Trophoblast cell (in vitro differentiated cells and primary cell): ENCODE results near the gene DAAM2.
A peak's percentile ranks its signal among the peaks of the same experiment; 100 is the strongest.

ENCODE experiments used
- DNase-seq, 2 donors: peaks; one replicate each; pipeline ENCODE4 v3.0.0-alpha.2; 2016
- H2AFZ ChIP-seq: 2 replicates; pipeline ENCODE4 v1.6.1; 2013; ENCODE audit warnings: low read length, moderate library complexity, mild to moderate bottlenecking; ENCODE audit not compliant: insufficient read depth, poor library complexity
- H2AK5ac ChIP-seq: 2 replicates; pipeline ENCODE4 v1.6.1; 2013; ENCODE audit warnings: mild to moderate bottlenecking, low read length
- H2BK120ac ChIP-seq: 2 replicates; pipeline ENCODE4 v1.6.1; 2013; ENCODE audit warnings: low read length, mild to moderate bottlenecking, moderate library complexity; ENCODE audit not compliant: insufficient read depth, poor library complexity
- H2BK12ac ChIP-seq: 2 replicates; pipeline ENCODE4 v1.6.1; 2013; ENCODE audit warnings: mild to moderate bottlenecking, low read length, moderate library complexity
- H2BK5ac ChIP-seq: 2 replicates; pipeline ENCODE4 v1.6.1; 2013; ENCODE audit warnings: low read length, low read depth, moderate library complexity, mild to moderate bottlenecking; ENCODE audit not compliant: poor library complexity
- H3K14ac ChIP-seq: 2 replicates; pipeline ENCODE4 v1.6.1; 2013; ENCODE audit warnings: mild to moderate bottlenecking, low read length
- H3K18ac ChIP-seq: 2 replicates; pipeline ENCODE4 v1.6.1; 2013; ENCODE audit warnings: mild to moderate bottlenecking, low read length
- H3K23ac ChIP-seq: 2 replicates; pipeline ENCODE4 v1.6.1; 2013; ENCODE audit warnings: low read length
- H3K27ac ChIP-seq: 2 replicates; pipeline ENCODE4 v1.5.1; 2013; ENCODE audit warnings: low read depth, mild to moderate bottlenecking, inconsistent platforms, low read length, moderate library complexity
- H3K27me3 ChIP-seq: 2 replicates; pipeline ENCODE4 v1.6.1; 2013; ENCODE audit warnings: inconsistent platforms, mild to moderate bottlenecking, low read length, moderate library complexity; ENCODE audit not compliant: insufficient read depth
- H3K36me3 ChIP-seq, 2 experiments: 1 replicate in 1 of 2; 2 replicates in 1 of 2; pipeline ENCODE4 v1.6.1; 2013; ENCODE audit warnings: low read length in 2 of 2, mild to moderate bottlenecking in 2 of 2, moderate library complexity in 1 of 2; ENCODE audit not compliant: insufficient read depth in 2 of 2, control insufficient read depth in 1 of 2
- H3K4ac ChIP-seq: 2 replicates; pipeline ENCODE4 v1.6.1; 2013; ENCODE audit warnings: low read depth, mild to moderate bottlenecking, low read length, moderate library complexity
- H3K4me1 ChIP-seq, 2 experiments: 1 replicate in 1 of 2; 2 replicates in 1 of 2; pipeline ENCODE4 v1.6.1; 2013; ENCODE audit warnings: low read length in 2 of 2, mild to moderate bottlenecking in 2 of 2, moderate library complexity in 1 of 2; ENCODE audit not compliant: insufficient read depth in 2 of 2, control insufficient read depth in 1 of 2
- H3K4me2 ChIP-seq: 2 replicates; pipeline ENCODE4 v1.6.1; 2013; ENCODE audit warnings: inconsistent platforms, mild to moderate bottlenecking, low read length, moderate library complexity
- H3K4me3 ChIP-seq: 2 replicates; pipeline ENCODE4 v1.5.1; 2013; ENCODE audit warnings: mild to moderate bottlenecking, low read depth, low read length, inconsistent platforms
- H3K79me1 ChIP-seq: one replicate; pipeline ENCODE4 v1.6.1; 2013; ENCODE audit warnings: low read length
- H3K79me2 ChIP-seq: 2 replicates; pipeline ENCODE4 v1.6.1; 2013; ENCODE audit warnings: low read length, mild to moderate bottlenecking; ENCODE audit not compliant: control insufficient read depth, insufficient read depth, poor library complexity
- H3K9ac ChIP-seq: 2 replicates; pipeline ENCODE4 v1.6.1; 2013; ENCODE audit warnings: mild to moderate bottlenecking, low read length
- H3K9me3 ChIP-seq: 2 replicates; pipeline ENCODE4 v1.6.1; 2013; ENCODE audit warnings: low read depth, mild to moderate bottlenecking, control low read depth, inconsistent platforms, low read length; ENCODE audit not compliant: insufficient read depth
- H4K12ac ChIP-seq: 2 replicates; pipeline ENCODE4 v1.6.1; 2013; ENCODE audit warnings: low read depth, mild to moderate bottlenecking, low read length, moderate library complexity
- H4K8ac ChIP-seq: 2 replicates; pipeline ENCODE4 v1.6.1; 2013; ENCODE audit warnings: low read depth, mild to moderate bottlenecking, low read length, moderate library complexity
- H4K91ac ChIP-seq: one replicate; pipeline ENCODE4 v1.6.1; 2013; ENCODE audit warnings: low read depth, mild to moderate bottlenecking, low read length, moderate library complexity
- WGBS: extraction: QIAGEN DNeasy Blood & Tissue Kit; methylation state at CpG from one replicate; pipeline ENCODE4 v1.1.7; 2013; ENCODE audit warnings: missing lambda C conversion rate; ENCODE audit not compliant: insufficient read length, insufficient coverage; ENCODE audit errors: extremely low coverage; 5-methylcytosine and 5-hydroxymethylcytosine counted together

The DAAM2 gene

GRCh38 chr6:39885691-39886090, 93.5 kb downstream of the DAAM2 start:
- Histone ChIP-seq H3K9me3 (no peaks in the 10 kb centered on the region), H4K12ac (no peak overlapping the region), H2BK12ac (peak overlapping the region; percentile 38), H3K79me1 (peaks cover 29% of the 10 kb centered on the region), H2AFZ (no peak overlapping the region), H3K4me2 (no peak overlapping the region), H2BK5ac (no peak overlapping the region), H3K79me2 (no peaks in the 10 kb centered on the region), H3K4ac (no peak overlapping the region), H4K91ac (peak overlapping the region; percentile 92), H3K18ac (no peak overlapping the region), H3K23ac (no peak overlapping the region), H3K4me1 (peaks cover 33% of the 10 kb centered on the region in 2 experiments), H3K27ac (no peak overlapping the region), H4K8ac (no peak overlapping the region), H2BK120ac (peak overlapping the region; percentile 4), H3K27me3 (no peaks in the 10 kb centered on the region), H3K14ac (no peak overlapping the region), H3K4me3 (no peak overlapping the region), H3K9ac (no peak overlapping the region), H3K36me3 (peaks cover under 1 to 2% of the 10 kb centered on the region in 2 experiments), H2AK5ac (no peak overlapping the region)
- DNase-seq = no peak
- WGBS = no CpG with 5 or more reads among the region's 7 CpGs

- H2BK12ac ChIP-seq = peak overlapping the region; percentile 96
- no peak for DNase-seq
- peaks cover 0 to 2% of the 10 kb centered on the region in 2 experiments for H3K36me3 ChIP-seq
- H3K18ac ChIP-seq = peak overlapping the region; percentile 49
- peaks cover 32 to 33% of the 10 kb centered on the region in 2 experiments for H3K4me1 ChIP-seq
- H3K4me2 ChIP-seq = no peak overlapping the region
- no peaks in the 10 kb centered on the region for H3K9me3 ChIP-seq
- no peaks in the 10 kb centered on the region for H3K79me2 ChIP-seq
- H3K4ac ChIP-seq = peak overlapping the region; percentile 34
- WGBS = no CpG with 5 or more reads among the region's 2 CpGs
- no peak overlapping the region for H3K23ac ChIP-seq
- no peak overlapping the region for H3K9ac ChIP-seq
- H2AFZ ChIP-seq = peak overlapping the region; percentile 10
- H2BK120ac ChIP-seq = peak overlapping the region; percentile 83
- H3K4me3 ChIP-seq = no peak overlapping the region
- peak overlapping the region; percentile 55 for H3K14ac ChIP-seq
- peak overlapping the region; percentile 92 for H4K91ac ChIP-seq
- H4K8ac ChIP-seq = peak overlapping the region; percentile 26
- H2AK5ac ChIP-seq = peak overlapping the region; percentile 60
- peak overlapping the region; percentile 87 for H2BK5ac ChIP-seq
- no peaks in the 10 kb centered on the region for H3K27me3 ChIP-seq
- H3K79me1 ChIP-seq = peaks cover 29% of the 10 kb centered on the region
- H3K27ac ChIP-seq = peak overlapping the region; percentile 80
- no peak overlapping the region for H4K12ac ChIP-seq
Observed at GRCh38 chr6:39886871-39887270, 94.7 kb downstream of the DAAM2 start.

GRCh38 chr6:39887692-39888450, 95.7 kb downstream of the DAAM2 start:
- Histone ChIP-seq H3K79me2 (no peaks in the 10 kb centered on the region), H3K9ac (no peak overlapping the region), H2AFZ (peak overlapping the region; percentile 12), H3K18ac (peak overlapping the region; percentile 3), H3K9me3 (no peaks in the 10 kb centered on the region), H3K36me3 (peaks cover 0 to 2% of the 10 kb centered on the region in 2 experiments), H3K4ac (no peak overlapping the region), H3K4me1 (peaks cover 22 to 26% of the 10 kb centered on the region in 2 experiments), H3K4me3 (no peak overlapping the region), H2BK120ac (peak overlapping the region; percentile 92), H3K27ac (peak overlapping the region; percentile 80), H2BK12ac (no peak overlapping the region), H3K14ac (peak overlapping the region; percentile 10), H2BK5ac (peak overlapping the region; percentile 87), H2AK5ac (no peak overlapping the region), H3K23ac (no peak overlapping the region), H3K79me1 (peaks cover 29% of the 10 kb centered on the region), H4K8ac (peak overlapping the region; percentile 9), H3K27me3 (no peaks in the 10 kb centered on the region), H4K91ac (peak overlapping the region; percentile 92), H4K12ac (no peak overlapping the region), H3K4me2 (peak overlapping the region; percentile 4)
- peak; percentile 22 to 62 for DNase-seq
- no CpG with 5 or more reads among the region's 14 CpGs for WGBS

GRCh38 chr6:39889229-39889628, 97.1 kb downstream of the DAAM2 start:
- DNase-seq = no peak
- Histone ChIP-seq H3K9me3 (no peaks in the 10 kb centered on the region), H3K27me3 (no peaks in the 10 kb centered on the region), H2AK5ac (no peak overlapping the region), H2BK120ac (no peak overlapping the region), H3K23ac (no peak overlapping the region), H4K91ac (no peak overlapping the region), H4K8ac (no peak overlapping the region), H3K79me1 (peaks cover 29% of the 10 kb centered on the region), H2BK12ac (no peak overlapping the region), H3K36me3 (peaks cover 0 to 2% of the 10 kb centered on the region in 2 experiments), H3K4ac (no peak overlapping the region), H3K9ac (no peak overlapping the region), H2AFZ (no peak overlapping the region), H3K18ac (no peak overlapping the region), H3K27ac (no peak overlapping the region), H3K4me3 (no peak overlapping the region), H3K79me2 (no peaks in the 10 kb centered on the region), H3K4me2 (no peak overlapping the region), H3K4me1 (peaks cover 20 to 24% of the 10 kb centered on the region in 2 experiments), H2BK5ac (no peak overlapping the region), H4K12ac (no peak overlapping the region), H3K14ac (no peak overlapping the region)
- no CpG with 5 or more reads among the region's 2 CpGs for WGBS
